CD8-positive, alpha-beta memory T cell (primary cell): ENCODE measurements around the gene RNF220. TPM values are rescaled to one million over a fixed set of nuclear protein-coding genes. Genes with fewer than 3 reads are reported as not detected.
"Not testable (repeated sequence)": the region's sequence is repeated elsewhere in the genome, so short reads cannot be mapped to it uniquely, and the experiment has no call there.

ENCODE experiments used
- CTCF ChIA-PET: fragments of 350-600 bp; sonication (Branson Sonifier 250); formaldehyde crosslinking; loops from one replicate; lab custom pipeline; 2021; ENCODE audit warnings: antibody characterized with exemption; lab: Charles Lee
- POLR2A ChIA-PET: fragments of 350-600 bp; sonication (Branson Sonifier 250); formaldehyde crosslinking; loops from one replicate; lab custom pipeline; 2021; ENCODE audit warnings: antibody characterized with exemption; lab: Charles Lee
- DNase-seq, 5 donors: peaks; one replicate each; pipeline versions ENCODE4 v3.0.0 to v3.0.0-alpha.2; 2020 to 2022; ENCODE audit warnings: mixed read lengths in 1 of 5
- H3K27ac ChIP-seq: one replicate; pipeline ENCODE4 v1.7.0; 2013; ENCODE audit warnings: low read depth, mild to moderate bottlenecking, low read length, moderate library complexity
- H3K27me3 ChIP-seq: 2 replicates; pipeline ENCODE4 v1.7.0; 2013; ENCODE audit warnings: low read length, mild to moderate bottlenecking; ENCODE audit not compliant: insufficient read depth, poor library complexity, severe bottlenecking
- H3K36me3 ChIP-seq: 2 replicates; pipeline ENCODE4 v1.7.0; 2013; ENCODE audit warnings: mild to moderate bottlenecking, low read length, moderate library complexity; ENCODE audit not compliant: insufficient read depth
- H3K4me1 ChIP-seq: 2 replicates; pipeline ENCODE4 v1.7.0; 2013; ENCODE audit warnings: mild to moderate bottlenecking, low read length, moderate library complexity; ENCODE audit not compliant: insufficient read depth
- H3K4me3 ChIP-seq: 2 replicates; pipeline ENCODE4 v1.7.0; 2013; ENCODE audit warnings: mild to moderate bottlenecking, low read length
- H3K9me3 ChIP-seq: 2 replicates; pipeline ENCODE4 v1.7.0; 2013; ENCODE audit warnings: mild to moderate bottlenecking, low read length
- H3K27ac Mint-ChIP-seq, 8 donors: one replicate each; pipeline ENCODE4 v1.8.0; 2020 to 2021; ENCODE audit warnings: mixed read lengths in 8 of 8, mild to moderate bottlenecking in 6 of 8, inconsistent platforms in 3 of 8, moderate library complexity in 3 of 8
- H3K27me3 Mint-ChIP-seq, 2 donors: one replicate each; pipeline ENCODE4 v1.8.0; 2020 to 2021; ENCODE audit warnings: mixed read lengths in 2 of 2, mild to moderate bottlenecking in 1 of 2, moderate library complexity in 1 of 2
- H3K36me3 Mint-ChIP-seq, 3 donors: one replicate each; pipeline ENCODE4 v1.8.0; 2020 to 2021; ENCODE audit warnings: mixed read lengths in 3 of 3, inconsistent platforms in 1 of 3, mild to moderate bottlenecking in 1 of 3
- H3K4me1 Mint-ChIP-seq, 3 donors: one replicate each; pipeline ENCODE4 v1.8.0; 2020 to 2021; ENCODE audit warnings: mixed read lengths in 3 of 3, inconsistent platforms in 1 of 3, mild to moderate bottlenecking in 1 of 3
- H3K4me3 Mint-ChIP-seq, 7 donors: one replicate each; pipeline ENCODE4 v1.8.0; 2020 to 2021; ENCODE audit warnings: mixed read lengths in 7 of 7, mild to moderate bottlenecking in 6 of 7, moderate library complexity in 4 of 7, inconsistent platforms in 2 of 7
- H3K9me3 Mint-ChIP-seq, 5 donors: one replicate each; pipeline ENCODE4 v1.8.0; 2020 to 2022; ENCODE audit warnings: mixed read lengths in 5 of 5, mild to moderate bottlenecking in 3 of 5, moderate library complexity in 2 of 5, inconsistent platforms in 1 of 5
- polyA plus RNA-seq: library from polyadenylated mRNA; unstranded; fragments of 300-500 nt; fragmentation: Illumina TruSeq; gene quantifications from one replicate; pipeline ENCODE4 v1.2.3, GENCODE V29; 2021
- total RNA-seq, 2 experiments: library from RNA; stranded (reverse); gene quantifications; one replicate each; pipeline ENCODE4 v1.2.3, GENCODE V29; 2021

Gene RNF220
- total and polyA plus RNA-seq, 3 experiments from 2014 or later, result 104 to 115 (median 115) TPM

- no peak for DNase-seq
- ChIA-PET CTCF (interaction anchor here (3.2 kb wide), 1 partner anchor 10 kb away, joined by 17 read pairs; no protein-coding TSS in a partner anchor), POLR2A (no interaction called here)
- Histone ChIP-seq H3K4me1 (peaks cover 8% of the 10 kb centered on the region), H3K36me3 (no peaks in the 10 kb centered on the region), H3K4me3 (no peak overlapping the region), H3K27ac (no peak overlapping the region), H3K27me3 (no peaks in the 10 kb centered on the region), H3K9me3 (no peaks in the 10 kb centered on the region)
- peaks cover 10 to 14% (median 10%) of the 10 kb centered on the region in 3 donors for H3K4me1 Mint-ChIP-seq
- no peak overlapping the region for H3K27ac Mint-ChIP-seq
- no peaks in the 10 kb centered on the region for H3K9me3 Mint-ChIP-seq
- H3K27me3 Mint-ChIP-seq, result no peaks in the 10 kb centered on the region
- H3K36me3 Mint-ChIP-seq, result peaks cover 0 to 1% (median 0%) of the 10 kb centered on the region in 3 donors
- no peak overlapping the region for H3K4me3 Mint-ChIP-seq
Measured at GRCh38 chr1:44662683-44663030, 257.6 kb downstream of the RNF220 start.

GRCh38 chr1:44663417-44663816, 258.4 kb downstream of the RNF220 start:
- Mint-ChIP-seq H3K27me3 (no peaks in the 10 kb centered on the region), H3K4me1 (peaks cover 10 to 14% (median 10%) of the 10 kb centered on the region in 3 donors), H3K4me3 (no peak overlapping the region), H3K27ac (no peak overlapping the region), H3K36me3 (peaks cover 0 to 1% (median 0%) of the 10 kb centered on the region in 3 donors), H3K9me3 (no peaks in the 10 kb centered on the region)
- CTCF ChIA-PET, result interaction anchor here (1.3 to 3.2 kb wide), 2 partner anchors 9 to 11 kb away, joined by 4 to 17 read pairs; no protein-coding TSS in a partner anchor
- no peak for DNase-seq
- Histone ChIP-seq H3K27ac (no peak overlapping the region), H3K4me1 (peaks cover 8% of the 10 kb centered on the region), H3K4me3 (no peak overlapping the region), H3K27me3 (no peaks in the 10 kb centered on the region), H3K36me3 (no peaks in the 10 kb centered on the region), H3K9me3 (no peaks in the 10 kb centered on the region)
- POLR2A ChIA-PET, result no interaction called here

- H3K27me3 ChIP-seq, result no peaks in the 10 kb centered on the region
- no peaks in the 10 kb centered on the region for H3K27me3 Mint-ChIP-seq
- peaks cover 10 to 14% (median 10%) of the 10 kb centered on the region in 3 donors for H3K4me1 Mint-ChIP-seq
- peaks cover 8% of the 10 kb centered on the region for H3K4me1 ChIP-seq
- no peak for DNase-seq
- H3K9me3 ChIP-seq, result no peaks in the 10 kb centered on the region
- H3K36me3 ChIP-seq, result no peaks in the 10 kb centered on the region
- peak overlapping the region in 7 of 8 donors; percentile 3 to 58 (median 48) for H3K27ac Mint-ChIP-seq
- CTCF ChIA-PET, result interaction anchor here (1.3 to 3.2 kb wide), 2 partner anchors 10 to 13 kb away, joined by 4 to 17 read pairs; no protein-coding TSS in a partner anchor
- H3K4me3 Mint-ChIP-seq, result peak overlapping the region in 4 of 7 donors; percentile 3 to 36 (median 22)
- H3K4me3 ChIP-seq, result no peak overlapping the region
- no peaks in the 10 kb centered on the region for H3K9me3 Mint-ChIP-seq
- POLR2A ChIA-PET, result interaction anchor here (1.1 to 1.5 kb wide), 2 partner anchors 9 to 33 kb away, joined by 4 read pairs; no protein-coding TSS in a partner anchor
- H3K27ac ChIP-seq, result no peak overlapping the region
- peaks cover 0 to 1% (median 0%) of the 10 kb centered on the region in 3 donors for H3K36me3 Mint-ChIP-seq
Measured at GRCh38 chr1:44664730-44665370, 259.8 kb downstream of the RNF220 start.

GRCh38 chr1:44666719-44667118, 261.7 kb downstream of the RNF220 start:
- H3K27me3 ChIP-seq, CTCF ChIA-PET, H3K27ac Mint-ChIP-seq, H3K36me3 ChIP-seq, H3K9me3 ChIP-seq, H3K4me3 Mint-ChIP-seq, H3K27me3 Mint-ChIP-seq, H3K4me3 ChIP-seq, DNase-seq, H3K27ac ChIP-seq, POLR2A ChIA-PET, H3K4me1 ChIP-seq, H3K9me3 Mint-ChIP-seq, H3K36me3 Mint-ChIP-seq: not testable (repeated sequence)
- H3K4me1 Mint-ChIP-seq, result peaks cover 10 to 14% (median 10%) of the 10 kb centered on the region in 3 donors

- H3K4me1 Mint-ChIP-seq, result peaks cover 17 to 26% (median 25%) of the 10 kb centered on the region in 3 donors
Measured at GRCh38 chr1:44670751-44671640, 265.9 kb downstream of the RNF220 start.

GRCh38 chr1:44672254-44672955, 267.4 kb downstream of the RNF220 start:
- no peak overlapping the region for H3K27ac ChIP-seq
- H3K9me3 ChIP-seq, result no peaks in the 10 kb centered on the region
- H3K4me3 Mint-ChIP-seq, result peak overlapping the region in 6 of 7 donors; percentile 11 to 91 (median 86)
- DNase-seq, result no peak
- CTCF ChIA-PET, result interaction anchor here (0.9 to 4.9 kb wide), 2 partner anchors 20 to 25 kb away, joined by 3 to 33 read pairs; no protein-coding TSS in a partner anchor
- H3K9me3 Mint-ChIP-seq, result no peaks in the 10 kb centered on the region
- H3K4me3 ChIP-seq, result no peak overlapping the region
- POLR2A ChIA-PET, result interaction anchor here (0.6 kb wide), 1 partner anchor 906 kb away, joined by 4 read pairs; no protein-coding TSS in a partner anchor
- no peaks in the 10 kb centered on the region for H3K27me3 ChIP-seq
- H3K4me1 Mint-ChIP-seq, result peaks cover 17 to 26% (median 25%) of the 10 kb centered on the region in 3 donors
- H3K27me3 Mint-ChIP-seq, result no peaks in the 10 kb centered on the region
- H3K36me3 ChIP-seq, result no peaks in the 10 kb centered on the region
- H3K27ac Mint-ChIP-seq, result peak overlapping the region in 5 of 8 donors; percentile 10 to 59 (median 33)
- H3K36me3 Mint-ChIP-seq, result peaks cover 0 to 4% (median 0%) of the 10 kb centered on the region in 3 donors
- H3K4me1 ChIP-seq, result peaks cover 13% of the 10 kb centered on the region

More at GRCh38 chr1:44670751-44671640, 265.9 kb downstream of the RNF220 start:
- no peak overlapping the region for H3K27ac Mint-ChIP-seq
- Histone ChIP-seq H3K4me3 (no peak overlapping the region), H3K9me3 (no peaks in the 10 kb centered on the region), H3K4me1 (peaks cover 13% of the 10 kb centered on the region), H3K27ac (no peak overlapping the region), H3K36me3 (no peaks in the 10 kb centered on the region), H3K27me3 (no peaks in the 10 kb centered on the region)
- H3K4me3 Mint-ChIP-seq, result no peak overlapping the region
- DNase-seq, result no peak
- ChIA-PET POLR2A (no interaction called here), CTCF (no interaction called here)
- H3K9me3 Mint-ChIP-seq, result no peaks in the 10 kb centered on the region
- no peaks in the 10 kb centered on the region for H3K27me3 Mint-ChIP-seq
- H3K36me3 Mint-ChIP-seq, result peaks cover 0 to 4% (median 0%) of the 10 kb centered on the region in 3 donors

GRCh38 chr1:44672961-44673674, 268.1 kb downstream of the RNF220 start:
- Mint-ChIP-seq H3K4me1 (peaks cover 17 to 26% (median 25%) of the 10 kb centered on the region in 3 donors), H3K9me3 (no peaks in the 10 kb centered on the region), H3K36me3 (peaks cover 0 to 4% (median 0%) of the 10 kb centered on the region in 3 donors), H3K27me3 (no peaks in the 10 kb centered on the region), H3K4me3 (peak overlapping the region; percentile 83 to 96 (median 90)), H3K27ac (peak overlapping the region in 7 of 8 donors; percentile 85 to 98 (median 91))
- Histone ChIP-seq H3K4me1 (peaks cover 13% of the 10 kb centered on the region), H3K36me3 (no peaks in the 10 kb centered on the region), H3K4me3 (peak overlapping the region; percentile 90), H3K9me3 (no peaks in the 10 kb centered on the region), H3K27me3 (no peaks in the 10 kb centered on the region), H3K27ac (peak overlapping the region; percentile 93)
- ChIA-PET POLR2A (interaction anchor here (0.6 to 2.5 kb wide), 5 partner anchors 9 to 905 kb away, joined by 4 to 19 read pairs (median 5); no protein-coding TSS in a partner anchor), CTCF (interaction anchor here (1.5 to 4.9 kb wide), 3 partner anchors 21 to 820 kb away, joined by 5 to 33 read pairs (median 5); no protein-coding TSS in a partner anchor)
- DNase-seq, result no peak
